Kidney glomerular epithelial cell (primary cell): ENCODE measurements around the gene SOHLH1.

Source experiments
- DNase-seq: peaks from one replicate; lab custom pipeline; 2025; lab: John Stamatoyannopoulos, UW

Gene SOHLH1

GRCh38 chr9:135661816-135662560 is 37.3 kb downstream of the SOHLH1 start:
- no peak for DNase-seq

- no peak for DNase-seq
Observed at GRCh38 chr9:135660407-135660806, 38.9 kb downstream of the SOHLH1 start.

GRCh38 chr9:135659252-135659651 is 40.0 kb downstream of the SOHLH1 start:
- no peak for DNase-seq

- no peak for DNase-seq
Observed at GRCh38 chr9:135657416-135657815, 41.9 kb downstream of the SOHLH1 start.

GRCh38 chr9:135655317-135655716 is 44.0 kb downstream of the SOHLH1 start:
- DNase-seq: no peak

GRCh38 chr9:135650408-135650807 is 48.9 kb downstream of the SOHLH1 start:
- DNase-seq: no peak

GRCh38 chr9:135649508-135649907 is 49.8 kb downstream of the SOHLH1 start:
- DNase-seq: no peak

- no peak for DNase-seq
Observed at GRCh38 chr9:135648494-135649410, 50.5 kb downstream of the SOHLH1 start.

GRCh38 chr9:135647884-135648283 is 51.4 kb downstream of the SOHLH1 start:
- DNase-seq: no peak

GRCh38 chr9:135644631-135645218 is 54.6 kb downstream of the SOHLH1 start:
- DNase-seq: no peak
